Measurements from ENCODE around the gene ARHGEF4. TPM values are rescaled to one million over a fixed set of nuclear protein-coding genes. Genes with fewer than 3 reads are reported as not detected.

Gene ARHGEF4
- polyA plus RNA-seq, 12 donors = 4.9 to 36.1 (median 8.5) TPM; not detected in 1

GRCh38 chr2:131009713-131010475 lies 173.2 kb downstream of the ARHGEF4 start:
- no peak for DNase-seq

GRCh38 chr2:131010566-131010965 lies 173.9 kb downstream of the ARHGEF4 start:
- no peak for DNase-seq

- DNase-seq = no peak
Observed at GRCh38 chr2:131011486-131011885, 174.8 kb downstream of the ARHGEF4 start.

- no peak for DNase-seq
Observed at GRCh38 chr2:131014141-131014540, 177.4 kb downstream of the ARHGEF4 start.

GRCh38 chr2:131015764-131016163 lies 179.1 kb downstream of the ARHGEF4 start:
- no peak for DNase-seq

GRCh38 chr2:131016826-131017741 lies 180.4 kb downstream of the ARHGEF4 start:
- no peak for DNase-seq

GRCh38 chr2:131022731-131023130 lies 186.0 kb downstream of the ARHGEF4 start:
- no peak for DNase-seq

- DNase-seq = no peak
Observed at GRCh38 chr2:131023758-131024157, 187.0 kb downstream of the ARHGEF4 start.

GRCh38 chr2:131026919-131027318 lies 190.2 kb downstream of the ARHGEF4 start:
- no peak for DNase-seq

- no peak for DNase-seq
Observed at GRCh38 chr2:131027566-131028528, 191.1 kb downstream of the ARHGEF4 start.

GRCh38 chr2:131029812-131030211 lies 193.1 kb downstream of the ARHGEF4 start:
- no peak for DNase-seq

GRCh38 chr2:131030478-131030971 lies 193.8 kb downstream of the ARHGEF4 start:
- DNase-seq = no peak

GRCh38 chr2:131031431-131031841 lies 194.7 kb downstream of the ARHGEF4 start:
- no peak for DNase-seq

GRCh38 chr2:131031875-131032274 lies 195.2 kb downstream of the ARHGEF4 start:
- DNase-seq = no peak

- DNase-seq = no peak
Observed at GRCh38 chr2:131032393-131032836, 195.7 kb downstream of the ARHGEF4 start.

GRCh38 chr2:131033786-131034121 lies 197.0 kb downstream of the ARHGEF4 start:
- DNase-seq = no peak

GRCh38 chr2:131034122-131035051 lies 197.7 kb downstream of the ARHGEF4 start:
- no peak for DNase-seq

- no peak for DNase-seq
Observed at GRCh38 chr2:131035112-131035825, 198.6 kb downstream of the ARHGEF4 start.

- no peak for DNase-seq
Observed at GRCh38 chr2:131035826-131036231, 199.1 kb downstream of the ARHGEF4 start.

- no peak for DNase-seq
Observed at GRCh38 chr2:131036269-131036668, 199.6 kb downstream of the ARHGEF4 start.
